Tibial nerve (tissue), 4 donors: ENCODE results near the gene MYO1B. TPM values are rescaled to one million over a fixed set of nuclear protein-coding genes. Genes with fewer than 3 reads are reported as not detected.

Experiments
- DNase-seq, 2 donors: peaks; one replicate each; pipeline ENCODE4 v3.0.0-alpha.2; 2019; ENCODE audit warnings: low spot score in 2 of 2
- H3K27ac ChIP-seq, 4 donors: fragments of 200-600 bp; sonication (generic) in 3 of 4; one replicate each; pipeline ENCODE4 v1.5.1; 2017 to 2019; ENCODE audit warnings: mild to moderate bottlenecking in 1 of 4
- H3K27me3 ChIP-seq, 2 donors: fragments of 200-600 bp; sonication (generic) in 1 of 2; one replicate each; pipeline versions ENCODE4 v1.5.1 to v1.6.0; 2017 to 2019
- H3K36me3 ChIP-seq, 3 donors: fragments of 200-600 bp; sonication (generic); one replicate each; pipeline ENCODE4 v1.5.1; 2018 to 2019
- H3K4me1 ChIP-seq, 4 donors: fragments of 200-600 bp; sonication (generic) in 3 of 4; one replicate each; pipeline ENCODE4 v1.5.1; 2017 to 2019
- H3K4me3 ChIP-seq, 4 donors: fragments of 200-600 bp; sonication (generic) in 3 of 4; one replicate each; pipeline ENCODE4 v1.5.1; 2017 to 2019; ENCODE audit warnings: mild to moderate bottlenecking in 1 of 4, moderate library complexity in 1 of 4
- H3K9me3 ChIP-seq, 4 donors: fragments of 200-600 bp; sonication (generic) in 3 of 4; one replicate each; pipeline ENCODE4 v1.5.1; 2017 to 2019
- EP300 ChIP-seq, 2 donors: sonication (generic); formaldehyde crosslinking; IDR thresholded peaks; one replicate each; pipeline ENCODE4 v1.6.1; 2017; ENCODE audit warnings: antibody characterized with exemption in 2 of 2, mild to moderate bottlenecking in 1 of 2
- POLR2A ChIP-seq, 2 donors: fragments of 450-650 bp; IDR thresholded peaks; one replicate each; pipeline ENCODE4 v1.6.1; 2017; ENCODE audit warnings: antibody characterized with exemption in 2 of 2, mild to moderate bottlenecking in 2 of 2, moderate library complexity in 2 of 2
- WGBS, 2 donors: methylation state at CpG; one replicate each; pipeline ENCODE4 v1.1.5; 2018; 5-methylcytosine and 5-hydroxymethylcytosine counted together
- total RNA-seq, 4 donors: library from RNA; depleted of rRNA; stranded (reverse); fragments of >200 nt; gene quantifications; one replicate each; pipeline ENCODE4 v1.1.0, GENCODE V29; 2016
- TF ChIP-seq, protein P1 (sequence below), 5 experiments: fragments of 200-600 bp in 3 of 5; fragments of 450-650 bp in 2 of 5; sonication (generic) in 3 of 5; IDR thresholded peaks; one replicate each; pipeline ENCODE4 v1.5.1; 2016 to 2019; ENCODE audit warnings: antibody characterized with exemption in 5 of 5, mild to moderate bottlenecking in 3 of 5, moderate library complexity in 2 of 5

Gene MYO1B
- total RNA-seq, 4 donors from 2014 or later: 27.9 to 44.4 (median 36.8) TPM

DNA sequence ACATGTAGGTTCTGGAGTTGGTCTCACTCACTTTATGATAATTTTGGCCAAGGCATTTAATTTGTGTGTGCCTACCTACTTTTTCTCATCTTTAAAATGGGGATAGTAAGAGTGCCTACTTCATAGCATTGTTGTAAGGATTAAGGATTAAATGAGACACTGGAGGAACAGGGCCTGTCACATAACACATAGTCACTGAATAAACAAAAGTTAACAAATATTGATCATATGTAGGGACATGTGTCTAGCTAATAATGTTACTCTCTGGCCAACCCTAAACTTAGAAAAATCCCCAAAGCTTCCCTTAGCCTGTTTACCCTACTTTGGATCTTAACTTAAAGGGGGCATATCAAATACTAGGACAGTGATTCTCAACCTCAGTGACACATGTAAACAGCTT, 169.9 kb downstream of the MYO1B start:
- H3K27ac ChIP-seq: no peak overlapping the region
- H3K4me1 ChIP-seq: peaks cover 0 to 23% (median 6%) of the 10 kb centered on the region in 4 donors
- no peaks in the 10 kb centered on the region for H3K9me3 ChIP-seq
- no peaks in the 10 kb centered on the region for H3K27me3 ChIP-seq
- DNase-seq: no peak
- TF ChIP-seq, protein P1, sequence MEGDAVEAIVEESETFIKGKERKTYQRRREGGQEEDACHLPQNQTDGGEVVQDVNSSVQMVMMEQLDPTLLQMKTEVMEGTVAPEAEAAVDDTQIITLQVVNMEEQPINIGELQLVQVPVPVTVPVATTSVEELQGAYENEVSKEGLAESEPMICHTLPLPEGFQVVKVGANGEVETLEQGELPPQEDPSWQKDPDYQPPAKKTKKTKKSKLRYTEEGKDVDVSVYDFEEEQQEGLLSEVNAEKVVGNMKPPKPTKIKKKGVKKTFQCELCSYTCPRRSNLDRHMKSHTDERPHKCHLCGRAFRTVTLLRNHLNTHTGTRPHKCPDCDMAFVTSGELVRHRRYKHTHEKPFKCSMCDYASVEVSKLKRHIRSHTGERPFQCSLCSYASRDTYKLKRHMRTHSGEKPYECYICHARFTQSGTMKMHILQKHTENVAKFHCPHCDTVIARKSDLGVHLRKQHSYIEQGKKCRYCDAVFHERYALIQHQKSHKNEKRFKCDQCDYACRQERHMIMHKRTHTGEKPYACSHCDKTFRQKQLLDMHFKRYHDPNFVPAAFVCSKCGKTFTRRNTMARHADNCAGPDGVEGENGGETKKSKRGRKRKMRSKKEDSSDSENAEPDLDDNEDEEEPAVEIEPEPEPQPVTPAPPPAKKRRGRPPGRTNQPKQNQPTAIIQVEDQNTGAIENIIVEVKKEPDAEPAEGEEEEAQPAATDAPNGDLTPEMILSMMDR (IDR thresholded peaks at IDR 0.05): no peak
- TF ChIP-seq EP300 (IDR thresholded peaks at IDR 0.05) (no peak), POLR2A (IDR thresholded peaks at IDR 0.05) (no peak)
- no peak overlapping the region for H3K4me3 ChIP-seq
- peaks cover 0 to 6% (median 4%) of the 10 kb centered on the region in 3 donors for H3K36me3 ChIP-seq

DNA sequence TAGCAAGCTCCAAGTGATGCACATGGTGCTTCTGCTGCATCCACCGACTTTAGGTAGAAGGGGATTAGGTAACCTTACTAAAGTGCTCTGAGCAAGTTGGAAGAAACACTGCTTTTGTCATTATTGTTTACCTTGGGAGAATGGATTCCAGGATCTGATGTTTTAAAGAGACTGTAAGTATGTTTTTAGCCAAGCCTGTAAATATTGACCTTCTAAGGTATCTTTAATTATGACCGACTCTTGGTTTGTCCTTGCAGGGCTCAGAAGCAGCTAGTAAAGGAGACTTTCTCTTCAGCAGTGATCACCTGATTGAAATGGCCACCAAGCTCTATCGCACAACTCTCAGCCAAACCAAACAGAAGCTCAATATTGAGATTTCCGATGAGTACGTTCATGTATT, 170.7 kb downstream of the MYO1B start:
- Histone ChIP-seq H3K9me3 (no peaks in the 10 kb centered on the region), H3K27ac (no peak overlapping the region), H3K4me1 (peaks cover 0 to 15% (median 3%) of the 10 kb centered on the region in 4 donors), H3K36me3 (peaks cover 0 to 6% (median 4%) of the 10 kb centered on the region in 3 donors), H3K4me3 (no peak overlapping the region), H3K27me3 (no peaks in the 10 kb centered on the region)
- WGBS, 2 donors: 97 to 99% methylated on average over 5 of the region's 5 CpGs
- TF ChIP-seq, protein P1 (IDR thresholded peaks at IDR 0.05): no peak
- TF ChIP-seq EP300 (IDR thresholded peaks at IDR 0.05) (no peak), POLR2A (IDR thresholded peaks at IDR 0.05) (no peak)
- no peak for DNase-seq

DNA sequence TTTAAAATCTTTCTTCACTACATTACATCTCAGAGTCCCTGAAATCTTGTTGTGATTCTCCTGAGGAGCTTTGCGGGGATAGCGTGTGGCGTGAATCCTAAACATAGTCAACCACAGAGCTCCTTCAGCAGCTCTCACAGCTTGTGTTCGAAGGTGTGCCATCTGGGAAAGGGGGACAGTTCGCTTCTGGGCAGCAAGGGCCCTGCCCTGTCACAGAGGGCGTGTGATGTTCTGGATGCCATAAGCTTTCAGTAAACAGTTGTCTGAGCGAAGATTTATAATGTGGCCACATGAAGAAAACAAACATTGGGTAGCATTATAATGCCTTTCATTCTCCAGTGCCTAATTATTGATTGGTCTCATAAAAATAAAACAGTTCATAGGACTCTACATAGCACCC, 172.5 kb downstream of the MYO1B start:
- no peaks in the 10 kb centered on the region for H3K27me3 ChIP-seq
- DNase-seq: no peak
- TF ChIP-seq, protein P1 (IDR thresholded peaks at IDR 0.05): no peak
- TF ChIP-seq EP300 (IDR thresholded peaks at IDR 0.05) (no peak), POLR2A (IDR thresholded peaks at IDR 0.05) (no peak)
- H3K4me3 ChIP-seq: no peak overlapping the region
- WGBS, 2 donors: 94% methylated on average over 7 of the region's 7 CpGs
- H3K4me1 ChIP-seq: peaks cover 0 to under 1% (median 0%) of the 10 kb centered on the region in 4 donors
- no peak overlapping the region for H3K27ac ChIP-seq
- no peaks in the 10 kb centered on the region for H3K9me3 ChIP-seq
- peaks cover 0 to 6% (median 0%) of the 10 kb centered on the region in 3 donors for H3K36me3 ChIP-seq

DNA sequence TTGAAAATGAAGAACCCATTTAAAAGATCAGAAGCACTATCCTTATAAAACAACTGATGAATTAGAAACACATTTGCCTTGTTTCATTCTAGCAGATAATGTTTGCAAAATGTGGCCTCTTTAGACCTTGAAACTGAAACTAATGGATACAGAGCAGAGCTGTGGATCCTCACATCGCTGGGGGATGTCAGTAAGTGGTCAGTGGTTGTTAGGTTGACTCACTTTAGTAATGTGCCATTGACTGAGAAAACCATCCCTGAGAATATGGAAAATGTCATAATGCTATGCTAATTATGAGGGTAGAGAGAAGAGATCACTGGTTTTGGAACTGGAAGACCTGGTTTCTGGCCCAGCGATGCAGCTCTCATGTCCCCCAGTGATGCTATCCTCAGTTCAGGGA, 176.7 kb downstream of the MYO1B start:
- Histone ChIP-seq H3K27ac (no peak overlapping the region), H3K4me1 (no peaks in the 10 kb centered on the region), H3K27me3 (no peaks in the 10 kb centered on the region), H3K36me3 (no peaks in the 10 kb centered on the region), H3K4me3 (no peak overlapping the region), H3K9me3 (no peaks in the 10 kb centered on the region)
- DNase-seq: no peak
- TF ChIP-seq, protein P1 (IDR thresholded peaks at IDR 0.05): no peak
- TF ChIP-seq POLR2A (IDR thresholded peaks at IDR 0.05): no peak
- TF ChIP-seq EP300 (IDR thresholded peaks at IDR 0.05): no peak
- 92 to 98% methylated on average over 2 of the region's 2 CpGs for WGBS, 2 donors

DNA sequence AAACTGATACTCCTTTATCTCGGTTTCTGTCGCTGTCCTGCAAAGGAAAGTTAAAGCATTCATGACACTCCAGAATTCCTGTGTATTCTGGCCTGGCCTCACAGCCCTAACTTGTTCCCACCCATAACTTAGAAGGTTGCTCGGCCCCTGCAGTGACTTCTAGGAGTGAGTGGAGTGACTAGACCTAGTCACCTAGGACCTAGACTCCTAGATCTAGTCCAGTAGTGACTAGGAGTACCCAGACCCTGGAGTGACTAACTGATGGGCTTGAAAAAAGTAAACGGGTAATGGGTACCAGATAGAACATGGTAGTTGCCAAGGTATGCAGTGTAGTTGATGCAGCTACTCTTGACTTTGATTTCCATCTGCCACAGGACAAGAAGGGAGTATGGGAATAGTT, 181.8 kb downstream of the MYO1B start:
- WGBS, 2 donors: 90 to 93% methylated on average over 4 of the region's 4 CpGs
- no peaks in the 10 kb centered on the region for H3K4me1 ChIP-seq
- H3K36me3 ChIP-seq: no peaks in the 10 kb centered on the region
- peaks cover 0 to 2% (median 0%) of the 10 kb centered on the region in 4 donors for H3K9me3 ChIP-seq
- no peak overlapping the region for H3K27ac ChIP-seq
- TF ChIP-seq EP300 (IDR thresholded peaks at IDR 0.05) (no peak), POLR2A (IDR thresholded peaks at IDR 0.05) (no peak)
- TF ChIP-seq, protein P1 (IDR thresholded peaks at IDR 0.05): no peak
- H3K4me3 ChIP-seq: no peak overlapping the region
- no peaks in the 10 kb centered on the region for H3K27me3 ChIP-seq
- DNase-seq: no peak
